Measurements from ENCODE around the gene BIRC6. TPM values are rescaled to one million over a fixed set of nuclear protein-coding genes. Genes with fewer than 3 reads are reported as not detected.
A peak's percentile ranks its signal among the peaks of the same experiment; 100 is the strongest.

Gene BIRC6
- polyA plus RNA-seq, 4 donors: 14.6 to 55.1 (median 20.6) TPM

DNA sequence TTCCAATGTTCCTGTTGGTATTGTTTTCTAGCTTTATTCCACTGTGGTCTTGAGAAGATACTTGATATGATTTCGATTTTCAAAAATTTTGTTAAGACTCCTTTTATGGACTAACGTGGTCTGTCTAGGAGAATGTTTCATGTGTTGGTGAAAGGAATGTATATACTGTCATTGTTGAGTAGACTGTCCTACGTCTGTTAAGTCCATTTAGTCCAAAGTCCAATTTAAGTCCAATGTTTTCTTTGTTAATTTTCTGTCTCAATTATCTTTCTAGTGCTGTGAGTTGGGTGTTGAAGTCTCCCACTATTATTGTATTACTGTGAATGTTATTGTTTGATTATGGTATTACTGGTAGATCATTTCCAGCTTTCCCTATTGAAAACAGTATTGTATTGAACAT, 215.2 kb downstream of the BIRC6 start:
- DNase-seq: peak in 1 of 2 donors; percentile 18
- Histone ChIP-seq H3K4me3 (ENCODE audit: low read depth in 1 of 3, low read length in 3 of 3) (no peak overlapping the region), H3K27ac (ENCODE audit: low read depth in 1 of 3, low read length in 2 of 3) (no peak overlapping the region), H3K27me3 (ENCODE audit: control insufficient read depth in 3 of 3, insufficient read depth in 3 of 3, low read length in 3 of 3) (no peaks in the 10 kb centered on the region), H3K9me3 (ENCODE audit: control insufficient read depth in 2 of 2, insufficient read depth in 1 of 2, low read depth in 1 of 2, low read length in 1 of 2) (no peaks in the 10 kb centered on the region), H3K36me3 (ENCODE audit: control insufficient read depth in 3 of 3, insufficient read depth in 2 of 3, low read depth in 1 of 3, low read length in 3 of 3) (peaks cover 2 to 36% (median 3%) of the 10 kb centered on the region in 3 donors), H3K4me1 (ENCODE audit: control insufficient read depth in 3 of 3, insufficient read depth in 2 of 3, low read depth in 1 of 3, low read length in 2 of 3) (no peaks in the 10 kb centered on the region)
- FAIRE-seq: no peak
- 68 to 82% (median 76%) methylated on average over 3 of the region's 3 CpGs for WGBS, 3 donors

DNA sequence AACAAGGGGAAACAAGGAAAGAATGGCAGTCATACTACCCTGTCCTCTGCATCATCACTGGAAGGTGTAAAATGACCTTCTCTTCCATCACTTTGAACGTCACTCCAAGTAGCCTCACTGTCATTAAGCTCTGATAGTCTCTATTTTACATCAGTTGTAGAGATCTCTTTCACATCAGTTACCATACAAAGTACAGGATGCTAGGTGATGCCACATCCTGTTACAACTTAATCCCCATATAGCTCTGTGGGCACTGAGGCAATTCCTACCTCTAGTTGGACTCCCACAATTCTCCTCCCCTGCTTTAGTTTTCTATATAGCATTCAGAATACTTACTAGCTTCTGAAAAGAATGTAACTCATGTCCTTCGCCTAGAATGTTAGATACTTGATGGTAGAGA, 215.9 kb downstream of the BIRC6 start:
- H3K9me3 ChIP-seq (ENCODE audit: control insufficient read depth in 2 of 2, insufficient read depth in 1 of 2, low read depth in 1 of 2, low read length in 1 of 2): no peaks in the 10 kb centered on the region
- WGBS, 3 donors: 82 to 98% (median 90%) methylated on average over 2 of the region's 2 CpGs
- no peaks in the 10 kb centered on the region for H3K27me3 ChIP-seq (ENCODE audit: control insufficient read depth in 3 of 3, insufficient read depth in 3 of 3, low read length in 3 of 3)
- FAIRE-seq (no peak), DNase-seq (no peak)
- H3K36me3 ChIP-seq (ENCODE audit: control insufficient read depth in 3 of 3, insufficient read depth in 2 of 3, low read depth in 1 of 3, low read length in 3 of 3): peaks cover 2 to 36% (median 3%) of the 10 kb centered on the region in 3 donors
- H3K4me3 ChIP-seq (ENCODE audit: low read depth in 1 of 3, low read length in 3 of 3): no peak overlapping the region
- no peaks in the 10 kb centered on the region for H3K4me1 ChIP-seq (ENCODE audit: control insufficient read depth in 3 of 3, insufficient read depth in 2 of 3, low read depth in 1 of 3, low read length in 2 of 3)
- no peak overlapping the region for H3K27ac ChIP-seq (ENCODE audit: low read depth in 1 of 3, low read length in 2 of 3)

- H3K27me3 ChIP-seq (ENCODE audit: control insufficient read depth in 3 of 3, insufficient read depth in 3 of 3, low read length in 3 of 3): no peaks in the 10 kb centered on the region
- H3K36me3 ChIP-seq (ENCODE audit: control insufficient read depth in 3 of 3, insufficient read depth in 2 of 3, low read depth in 1 of 3, low read length in 3 of 3): peaks cover 0 to 13% (median 4%) of the 10 kb centered on the region in 3 donors
- 53 to 80% (median 71%) methylated on average over 3 of the region's 3 CpGs for WGBS, 3 donors
- FAIRE-seq (no peak), DNase-seq (peak in 1 of 2 donors; percentile 30)
- no peak overlapping the region for H3K4me3 ChIP-seq (ENCODE audit: low read depth in 1 of 3, low read length in 3 of 3)
- H3K9me3 ChIP-seq (ENCODE audit: control insufficient read depth in 2 of 2, insufficient read depth in 1 of 2, low read depth in 1 of 2, low read length in 1 of 2): no peaks in the 10 kb centered on the region
- no peak overlapping the region for H3K27ac ChIP-seq (ENCODE audit: low read depth in 1 of 3, low read length in 2 of 3)
- no peaks in the 10 kb centered on the region for H3K4me1 ChIP-seq (ENCODE audit: control insufficient read depth in 3 of 3, insufficient read depth in 2 of 3, low read depth in 1 of 3, low read length in 2 of 3)
Observed at GRCh38 chr2:32591669-32592463, 235.0 kb downstream of the BIRC6 start.

DNA sequence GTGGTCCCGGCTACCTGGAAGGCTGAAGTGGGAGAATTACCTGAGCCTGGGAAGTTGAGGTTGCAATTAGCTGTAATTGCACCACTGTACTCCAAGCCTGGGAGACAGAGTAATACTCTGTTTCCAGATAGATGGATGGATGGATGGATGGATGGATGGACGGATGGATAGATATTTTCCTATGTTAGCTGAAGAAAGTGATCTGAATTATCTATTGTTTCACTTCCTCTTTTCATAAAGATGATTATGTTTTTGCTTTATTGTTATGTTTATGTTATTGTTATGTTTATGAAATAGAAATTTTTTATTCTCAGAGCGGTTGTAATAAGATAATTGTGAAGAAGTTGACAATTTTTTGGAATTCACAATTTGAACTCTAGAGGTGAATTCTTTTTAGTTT, 237.8 kb downstream of the BIRC6 start:
- Histone ChIP-seq H3K27ac (ENCODE audit: low read depth in 1 of 3, low read length in 2 of 3) (no peak overlapping the region), H3K4me3 (ENCODE audit: low read depth in 1 of 3, low read length in 3 of 3) (no peak overlapping the region), H3K9me3 (ENCODE audit: control insufficient read depth in 2 of 2, insufficient read depth in 1 of 2, low read depth in 1 of 2, low read length in 1 of 2) (no peaks in the 10 kb centered on the region), H3K27me3 (ENCODE audit: control insufficient read depth in 3 of 3, insufficient read depth in 3 of 3, low read length in 3 of 3) (no peaks in the 10 kb centered on the region), H3K4me1 (ENCODE audit: control insufficient read depth in 3 of 3, insufficient read depth in 2 of 3, low read depth in 1 of 3, low read length in 2 of 3) (no peaks in the 10 kb centered on the region), H3K36me3 (ENCODE audit: control insufficient read depth in 3 of 3, insufficient read depth in 2 of 3, low read depth in 1 of 3, low read length in 3 of 3) (peaks cover 4 to 21% (median 13%) of the 10 kb centered on the region in 3 donors)
- DNase-seq (no peak), FAIRE-seq (no peak)
- 84 to 96% (median 91%) methylated on average over 3 of the region's 3 CpGs for WGBS, 3 donors

DNA sequence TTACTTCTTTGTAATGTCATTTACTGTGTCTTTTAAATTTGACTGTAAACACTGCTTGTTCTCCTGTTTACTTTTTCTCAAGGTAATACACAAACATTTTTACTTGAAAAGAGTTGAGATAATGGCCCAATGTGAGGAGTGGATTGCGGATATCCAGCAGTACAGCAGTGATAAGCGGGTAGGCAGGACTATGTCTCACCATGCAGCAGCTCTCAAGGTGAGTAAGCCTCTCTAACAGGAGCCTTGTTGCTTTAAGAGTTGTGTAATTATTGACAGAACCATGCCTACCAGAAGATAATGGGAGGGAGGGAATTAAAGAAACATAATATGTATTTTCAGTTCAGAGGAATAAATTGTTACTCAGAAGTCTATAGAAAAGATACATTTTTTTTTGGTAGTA, 254.5 kb downstream of the BIRC6 start:
- Histone ChIP-seq H3K9me3 (ENCODE audit: control insufficient read depth in 2 of 2, insufficient read depth in 1 of 2, low read depth in 1 of 2, low read length in 1 of 2) (no peaks in the 10 kb centered on the region), H3K4me3 (ENCODE audit: low read depth in 1 of 3, low read length in 3 of 3) (no peak overlapping the region), H3K36me3 (ENCODE audit: control insufficient read depth in 3 of 3, insufficient read depth in 2 of 3, low read depth in 1 of 3, low read length in 3 of 3) (peaks cover 2 to 51% (median 19%) of the 10 kb centered on the region in 3 donors), H3K27ac (ENCODE audit: low read depth in 1 of 3, low read length in 2 of 3) (no peak overlapping the region), H3K27me3 (ENCODE audit: control insufficient read depth in 3 of 3, insufficient read depth in 3 of 3, low read length in 3 of 3) (no peaks in the 10 kb centered on the region), H3K4me1 (ENCODE audit: control insufficient read depth in 3 of 3, insufficient read depth in 2 of 3, low read depth in 1 of 3, low read length in 2 of 3) (no peaks in the 10 kb centered on the region)
- DNase-seq: peak; percentile 10 to 36
- WGBS, 3 donors: 90 to 93% (median 92%) methylated on average over 2 of the region's 2 CpGs
- FAIRE-seq: no peak

DNA sequence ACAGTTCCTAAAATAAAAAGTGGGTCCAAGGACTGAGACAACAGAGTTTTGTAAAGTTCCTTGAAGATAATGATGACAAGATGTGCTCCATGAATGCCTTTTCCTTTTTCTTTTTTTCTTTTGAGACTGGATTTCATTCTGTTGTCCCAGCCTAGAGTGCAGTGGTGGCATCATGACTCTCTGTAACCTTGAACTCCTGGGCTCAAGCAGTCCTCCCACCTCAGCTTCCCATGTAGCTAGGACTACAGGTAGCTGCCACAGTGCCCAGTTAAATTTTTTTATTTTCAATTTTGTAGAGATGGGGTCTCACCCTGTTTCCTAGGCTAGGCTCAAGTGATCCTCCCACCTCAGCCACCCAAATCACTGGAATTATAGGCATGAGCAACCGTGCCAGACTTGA, 254.9 kb downstream of the BIRC6 start:
- no peak for FAIRE-seq
- no peaks in the 10 kb centered on the region for H3K27me3 ChIP-seq (ENCODE audit: control insufficient read depth in 3 of 3, insufficient read depth in 3 of 3, low read length in 3 of 3)
- H3K36me3 ChIP-seq (ENCODE audit: control insufficient read depth in 3 of 3, insufficient read depth in 2 of 3, low read depth in 1 of 3, low read length in 3 of 3): peaks cover 2 to 50% (median 19%) of the 10 kb centered on the region in 3 donors
- no peak overlapping the region for H3K27ac ChIP-seq (ENCODE audit: low read depth in 1 of 3, low read length in 2 of 3)
- DNase-seq: no peak
- 80 to 86% (median 83%) methylated on average over 1 of the region's 1 CpG for WGBS, 3 donors
- no peaks in the 10 kb centered on the region for H3K9me3 ChIP-seq (ENCODE audit: control insufficient read depth in 2 of 2, insufficient read depth in 1 of 2, low read depth in 1 of 2, low read length in 1 of 2)
- H3K4me3 ChIP-seq (ENCODE audit: low read depth in 1 of 3, low read length in 3 of 3): no peak overlapping the region
- H3K4me1 ChIP-seq (ENCODE audit: control insufficient read depth in 3 of 3, insufficient read depth in 2 of 3, low read depth in 1 of 3, low read length in 2 of 3): no peaks in the 10 kb centered on the region

DNA sequence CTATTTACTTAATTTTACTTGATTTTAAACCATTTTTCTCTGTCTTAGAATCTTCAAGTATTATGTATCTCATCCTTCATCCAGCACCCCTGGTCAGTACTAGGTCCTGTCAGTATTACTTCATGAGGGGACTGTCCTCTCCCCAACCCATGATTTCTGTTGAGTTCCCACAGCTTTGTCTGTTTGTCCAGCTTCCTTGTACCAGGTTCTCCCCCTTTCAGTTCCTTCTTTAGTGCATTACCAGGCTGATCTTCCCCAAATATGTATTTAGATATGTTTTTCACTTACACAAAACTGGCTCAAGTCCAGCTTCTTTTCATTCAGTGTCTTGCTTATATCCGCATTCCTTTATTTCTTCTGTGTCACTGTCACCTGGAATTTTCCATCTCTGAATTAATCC, 257.3 kb downstream of the BIRC6 start:
- Histone ChIP-seq H3K27ac (ENCODE audit: low read depth in 1 of 3, low read length in 2 of 3) (no peak overlapping the region), H3K4me1 (ENCODE audit: control insufficient read depth in 3 of 3, insufficient read depth in 2 of 3, low read depth in 1 of 3, low read length in 2 of 3) (no peaks in the 10 kb centered on the region), H3K27me3 (ENCODE audit: control insufficient read depth in 3 of 3, insufficient read depth in 3 of 3, low read length in 3 of 3) (no peaks in the 10 kb centered on the region), H3K36me3 (ENCODE audit: control insufficient read depth in 3 of 3, insufficient read depth in 2 of 3, low read depth in 1 of 3, low read length in 3 of 3) (peaks cover 4 to 41% (median 20%) of the 10 kb centered on the region in 3 donors), H3K4me3 (ENCODE audit: low read depth in 1 of 3, low read length in 3 of 3) (no peak overlapping the region), H3K9me3 (ENCODE audit: control insufficient read depth in 2 of 2, insufficient read depth in 1 of 2, low read depth in 1 of 2, low read length in 1 of 2) (no peaks in the 10 kb centered on the region)
- WGBS, 3 donors: 91 to 98% (median 97%) methylated on average over 1 of the region's 1 CpG
- no peak for FAIRE-seq
- DNase-seq: no peak

DNA sequence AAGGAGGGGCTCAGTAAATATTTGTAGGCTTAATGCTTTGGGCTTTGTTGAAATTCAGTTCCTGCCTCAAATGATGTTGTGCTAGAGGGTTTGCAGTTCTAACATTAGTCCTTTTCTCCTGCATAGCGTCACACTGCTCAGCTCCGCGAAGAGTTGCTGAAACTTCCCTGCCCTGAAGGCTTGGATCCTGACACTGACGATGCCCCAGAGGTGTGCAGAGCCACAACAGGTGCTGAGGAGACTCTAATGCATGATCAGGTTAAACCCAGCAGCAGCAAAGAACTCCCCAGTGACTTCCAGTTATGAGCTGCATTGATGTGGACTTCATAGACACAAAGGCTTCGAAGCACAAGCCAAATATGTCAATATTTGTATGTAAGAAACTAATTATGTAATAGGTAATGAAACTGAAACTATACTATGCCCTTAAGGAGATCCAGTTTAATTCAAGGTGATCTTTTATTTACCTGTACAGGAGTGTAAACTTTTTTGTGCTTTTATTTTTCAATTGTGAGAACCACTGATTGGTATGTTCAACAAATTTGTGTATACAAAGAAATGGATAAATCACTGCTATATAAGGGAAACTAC, 260.9 kb downstream of the BIRC6 start:
- Histone ChIP-seq H3K36me3 (ENCODE audit: control insufficient read depth in 3 of 3, insufficient read depth in 2 of 3, low read depth in 1 of 3, low read length in 3 of 3) (peaks cover 4 to 41% (median 12%) of the 10 kb centered on the region in 3 donors), H3K4me1 (ENCODE audit: control insufficient read depth in 3 of 3, insufficient read depth in 2 of 3, low read depth in 1 of 3, low read length in 2 of 3) (peaks cover 0 to 5% (median 4%) of the 10 kb centered on the region in 3 donors), H3K9me3 (ENCODE audit: control insufficient read depth in 2 of 2, insufficient read depth in 1 of 2, low read depth in 1 of 2, low read length in 1 of 2) (no peaks in the 10 kb centered on the region), H3K27ac (ENCODE audit: low read depth in 1 of 3, low read length in 2 of 3) (no peak overlapping the region), H3K4me3 (ENCODE audit: low read depth in 1 of 3, low read length in 3 of 3) (no peak overlapping the region), H3K27me3 (ENCODE audit: control insufficient read depth in 3 of 3, insufficient read depth in 3 of 3, low read length in 3 of 3) (no peaks in the 10 kb centered on the region)
- DNase-seq (peak in 1 of 2 donors; percentile 17), FAIRE-seq (peak; percentile 67)
- 65 to 81% (median 76%) methylated on average over 5 of the region's 5 CpGs for WGBS, 3 donors

Data from small intestine (tissue), 7 donors.